NT2/D1 (cell line): ENCODE results near the gene JARID2.

Experiments
- DNase-seq: peaks from one replicate; pipeline ENCODE4 v3.0.0-alpha.2; 2011; ENCODE audit warnings: low read depth, low spot score
- H3K27me3 ChIP-seq: 2 replicates; pipeline ENCODE4 v1.6.0; 2011; ENCODE audit warnings: mild to moderate bottlenecking; ENCODE audit not compliant: insufficient read length, insufficient read depth
- H3K36me3 ChIP-seq: 2 replicates; pipeline ENCODE4 v1.6.1; 2011; ENCODE audit warnings: mild to moderate bottlenecking, low read length, mixed read lengths; ENCODE audit not compliant: insufficient read depth, insufficient read length
- H3K4me1 ChIP-seq: 2 replicates; pipeline ENCODE4 v1.5.1; 2011; ENCODE audit not compliant: insufficient read depth, insufficient read length
- H3K4me3 ChIP-seq: 2 replicates; pipeline ENCODE4 v1.5.1; 2011; ENCODE audit warnings: low read depth; ENCODE audit not compliant: insufficient read length
- H3K9ac ChIP-seq: 2 replicates; pipeline ENCODE4 v1.6.0; 2011; ENCODE audit warnings: low read depth; ENCODE audit not compliant: insufficient read length
- H3K9me3 ChIP-seq: 2 replicates; pipeline ENCODE4 v1.5.1; 2011; ENCODE audit warnings: mild to moderate bottlenecking, low read length; ENCODE audit not compliant: insufficient read depth
- SUZ12 ChIP-seq: IDR thresholded peaks from 2 replicates; pipeline ENCODE4 v1.6.1; 2011; ENCODE audit not compliant: insufficient read length, insufficient read depth; ENCODE audit errors: extremely low read depth
- YY1 ChIP-seq: IDR thresholded peaks from 2 replicates; pipeline ENCODE4 v1.6.1; 2011; ENCODE audit not compliant: insufficient read length, insufficient read depth
- ZNF274 ChIP-seq: IDR thresholded peaks from 2 replicates; pipeline ENCODE4 v1.6.1; 2011; ENCODE audit warnings: mild to moderate bottlenecking, low read depth, low read length

The JARID2 gene

DNA sequence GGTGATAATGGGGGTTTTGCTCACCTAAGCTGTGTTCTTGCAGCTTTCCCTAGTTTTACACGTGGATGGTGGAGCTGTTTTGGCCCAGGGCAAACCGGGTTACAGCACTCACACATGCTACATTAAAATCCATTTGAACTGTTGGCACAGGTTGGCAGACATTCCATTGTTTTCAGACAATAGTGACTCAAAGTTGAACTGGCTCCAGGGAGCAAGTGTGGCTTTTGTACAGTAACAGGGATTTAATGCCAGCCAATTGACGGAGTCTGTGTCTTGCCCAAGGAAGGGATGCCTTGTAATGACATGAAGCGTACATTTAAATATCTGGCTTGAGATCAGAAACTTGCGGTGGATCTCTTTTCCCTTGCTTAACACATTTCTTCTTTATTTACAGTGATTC is 233.9 kb downstream of the JARID2 start:
- no peak for TF ChIP-seq YY1
- TF ChIP-seq ZNF274, result no peak
- TF ChIP-seq SUZ12, result no peak
- no peak overlapping the region for H3K4me3 ChIP-seq
- H3K9ac ChIP-seq, result no peak overlapping the region
- H3K36me3 ChIP-seq, result peaks cover 12% of the 10 kb centered on the region
- H3K9me3 ChIP-seq, result no peaks in the 10 kb centered on the region
- no peak for DNase-seq
- no peaks in the 10 kb centered on the region for H3K27me3 ChIP-seq
- H3K4me1 ChIP-seq, result no peaks in the 10 kb centered on the region

DNA sequence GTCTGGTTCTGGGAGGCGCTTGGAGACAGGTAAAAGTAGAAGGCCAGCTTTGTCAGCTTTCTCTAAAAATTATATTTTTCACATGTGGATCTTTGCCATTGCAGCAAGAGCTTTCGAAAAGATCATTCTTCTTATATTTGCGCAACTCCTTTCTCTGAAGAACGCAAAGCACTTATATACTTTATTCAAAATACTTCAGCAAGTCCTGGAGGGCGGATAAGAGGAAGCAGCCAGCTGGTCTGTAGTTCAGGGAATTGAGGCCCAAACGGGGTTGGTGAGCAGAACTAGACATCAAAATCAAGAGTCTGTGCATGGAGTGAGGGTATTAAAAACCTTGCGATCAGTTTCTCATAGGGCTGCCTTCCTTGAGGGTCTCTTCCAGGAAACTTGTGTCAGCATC is 234.7 kb downstream of the JARID2 start:
- Histone ChIP-seq H3K9ac (no peak overlapping the region), H3K27me3 (no peaks in the 10 kb centered on the region), H3K9me3 (no peaks in the 10 kb centered on the region), H3K4me1 (no peaks in the 10 kb centered on the region), H3K36me3 (peaks cover 5% of the 10 kb centered on the region), H3K4me3 (no peak overlapping the region)
- no peak for DNase-seq
- TF ChIP-seq SUZ12 (no peak), YY1 (no peak), ZNF274 (no peak)

DNA sequence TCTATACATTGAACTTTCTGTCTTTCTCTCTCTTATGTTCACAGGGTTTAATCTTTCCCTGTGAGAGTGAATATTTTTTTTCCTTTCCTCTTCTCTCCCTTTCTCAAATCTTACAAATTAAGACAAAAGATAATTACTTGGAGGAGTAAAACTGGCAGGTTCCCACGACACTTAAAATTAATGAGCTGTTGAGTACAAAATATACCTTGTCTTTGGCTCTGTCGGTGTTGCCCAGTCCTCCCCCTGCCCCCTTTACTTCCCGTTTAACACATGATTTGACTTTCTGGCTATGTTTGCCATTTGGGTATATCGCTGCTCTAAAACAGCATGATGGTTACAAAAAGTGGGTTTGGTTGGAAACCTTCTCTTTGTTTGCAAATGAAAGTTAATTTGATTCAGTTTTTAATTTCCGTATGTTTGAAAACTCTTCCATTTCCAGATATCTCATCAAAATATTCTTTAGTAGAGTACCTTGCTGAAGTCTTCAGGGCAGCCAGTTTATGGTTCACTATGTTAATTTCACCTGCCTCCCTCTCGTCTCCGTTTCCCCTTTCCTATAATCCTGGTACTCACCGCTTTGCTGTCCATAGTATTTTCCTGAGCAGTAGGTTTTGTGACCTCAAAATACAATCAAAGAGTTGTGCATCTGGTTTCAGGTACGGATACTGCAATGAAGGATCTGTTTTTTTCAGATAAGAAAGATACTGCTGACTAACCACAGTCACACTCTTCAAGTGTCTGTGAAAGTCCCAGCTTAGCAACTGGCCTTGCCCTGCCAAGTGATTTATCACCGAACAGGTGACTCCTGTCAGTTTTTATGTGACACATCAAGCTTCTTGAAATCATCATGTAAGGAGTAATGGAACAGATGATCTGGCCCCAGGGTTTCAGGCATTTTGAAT is 235.8 kb downstream of the JARID2 start:
- Histone ChIP-seq H3K9me3 (no peaks in the 10 kb centered on the region), H3K9ac (no peak overlapping the region), H3K4me1 (no peaks in the 10 kb centered on the region), H3K4me3 (no peak overlapping the region), H3K27me3 (no peaks in the 10 kb centered on the region), H3K36me3 (no peaks in the 10 kb centered on the region)
- TF ChIP-seq SUZ12 (no peak), YY1 (no peak), ZNF274 (no peak)
- DNase-seq, result no peak

DNA sequence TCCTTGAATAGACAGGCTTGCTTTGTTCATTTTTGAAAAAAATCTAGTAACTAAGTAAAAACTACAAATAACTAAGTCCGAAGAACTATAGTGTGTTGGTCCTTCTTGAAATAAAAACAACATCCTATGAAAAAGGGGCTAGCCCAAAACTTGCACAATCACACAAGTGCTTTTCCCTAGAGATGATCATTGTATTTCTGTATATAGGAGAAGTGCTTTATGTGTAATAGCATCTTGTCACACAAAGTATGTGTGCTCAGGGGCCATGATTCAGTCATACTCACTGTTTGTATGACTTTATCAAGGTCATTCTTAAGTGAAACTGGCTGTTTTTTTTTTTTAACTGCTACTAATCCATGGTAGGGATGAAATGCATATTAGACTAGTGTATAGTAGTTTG is 237.2 kb downstream of the JARID2 start:
- TF ChIP-seq YY1 (no peak), ZNF274 (no peak)
- no peaks in the 10 kb centered on the region for H3K4me1 ChIP-seq
- no peak overlapping the region for H3K9ac ChIP-seq
- no peak for DNase-seq
- no peaks in the 10 kb centered on the region for H3K27me3 ChIP-seq
- peaks cover 12% of the 10 kb centered on the region for H3K36me3 ChIP-seq
- H3K9me3 ChIP-seq, result no peaks in the 10 kb centered on the region
- no peak overlapping the region for H3K4me3 ChIP-seq

DNA sequence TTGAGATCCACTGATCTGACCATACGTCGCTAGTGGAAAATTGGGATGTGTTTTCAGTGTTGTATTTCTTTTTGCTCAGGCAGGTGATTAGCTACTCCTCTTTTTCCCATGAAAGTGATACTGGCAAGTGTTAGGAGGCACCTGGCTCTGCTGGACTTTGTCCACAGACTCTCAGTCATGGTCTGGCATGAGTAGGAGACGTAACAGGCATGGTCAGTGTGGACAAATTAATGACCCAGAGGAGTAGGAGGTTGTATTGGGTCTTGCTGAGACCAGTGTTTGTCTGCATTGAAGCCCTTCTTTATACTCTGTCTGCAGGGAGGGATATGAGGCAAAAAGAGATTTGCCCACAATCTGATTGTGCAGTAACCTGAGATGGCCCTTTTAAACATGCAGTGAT is 238.3 kb downstream of the JARID2 start:
- no peak for DNase-seq
- no peak for TF ChIP-seq ZNF274
- TF ChIP-seq YY1, result no peak
- no peak for TF ChIP-seq SUZ12
- no peak overlapping the region for H3K4me3 ChIP-seq
- H3K4me1 ChIP-seq, result no peaks in the 10 kb centered on the region
- H3K9ac ChIP-seq, result no peak overlapping the region
- H3K9me3 ChIP-seq, result no peaks in the 10 kb centered on the region
- H3K27me3 ChIP-seq, result no peaks in the 10 kb centered on the region
- H3K36me3 ChIP-seq, result peaks cover 22% of the 10 kb centered on the region

DNA sequence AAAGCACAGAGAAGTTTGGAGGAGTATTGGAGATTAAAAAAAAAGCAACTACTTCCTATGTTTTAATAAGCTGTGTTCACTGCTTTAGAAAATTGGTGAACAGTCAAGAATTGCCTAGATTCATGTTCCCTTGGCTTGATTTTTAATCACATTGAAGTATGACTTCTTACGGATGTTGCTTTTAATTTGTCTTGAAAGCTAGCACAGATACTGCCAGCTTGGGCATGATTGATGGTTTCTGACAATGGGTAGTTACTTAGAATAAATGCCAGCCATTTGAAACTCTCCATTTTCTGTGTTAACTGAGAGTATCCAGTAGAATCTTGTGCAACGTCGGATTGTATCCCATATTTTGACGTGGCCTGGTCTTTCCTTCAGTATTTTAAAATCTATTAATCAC is 239.0 kb downstream of the JARID2 start:
- DNase-seq, result no peak
- no peak for TF ChIP-seq YY1
- no peak for TF ChIP-seq SUZ12
- no peak for TF ChIP-seq ZNF274
- H3K9ac ChIP-seq, result no peak overlapping the region
- no peaks in the 10 kb centered on the region for H3K27me3 ChIP-seq
- no peak overlapping the region for H3K4me3 ChIP-seq
- H3K9me3 ChIP-seq, result no peaks in the 10 kb centered on the region
- no peaks in the 10 kb centered on the region for H3K4me1 ChIP-seq
- H3K36me3 ChIP-seq, result peaks cover 29% of the 10 kb centered on the region

DNA sequence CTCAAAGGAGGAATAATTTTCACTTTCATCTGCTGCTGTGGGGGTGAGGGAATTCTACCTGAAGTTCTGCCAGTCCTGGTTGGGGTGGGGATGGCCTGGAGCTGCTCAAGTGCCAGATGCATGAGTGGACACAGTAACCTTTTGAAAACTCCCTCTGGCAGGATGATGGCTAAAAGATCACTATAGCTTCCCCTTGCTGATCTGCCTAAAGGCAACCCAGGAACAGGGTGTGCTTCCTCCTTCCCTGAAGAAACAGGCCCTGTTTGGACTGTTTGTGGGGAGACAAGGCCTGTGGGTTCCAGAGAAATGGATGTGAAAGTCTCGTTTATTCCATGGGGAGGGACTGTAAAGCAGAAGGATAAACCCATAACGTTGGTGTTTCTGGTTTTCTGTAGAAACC is 240.1 kb downstream of the JARID2 start:
- Histone ChIP-seq H3K36me3 (peaks cover 34% of the 10 kb centered on the region), H3K27me3 (no peaks in the 10 kb centered on the region), H3K9ac (no peak overlapping the region), H3K4me3 (no peak overlapping the region), H3K4me1 (no peaks in the 10 kb centered on the region), H3K9me3 (no peaks in the 10 kb centered on the region)
- no peak for DNase-seq
- TF ChIP-seq ZNF274 (no peak), SUZ12 (no peak), YY1 (no peak)

DNA sequence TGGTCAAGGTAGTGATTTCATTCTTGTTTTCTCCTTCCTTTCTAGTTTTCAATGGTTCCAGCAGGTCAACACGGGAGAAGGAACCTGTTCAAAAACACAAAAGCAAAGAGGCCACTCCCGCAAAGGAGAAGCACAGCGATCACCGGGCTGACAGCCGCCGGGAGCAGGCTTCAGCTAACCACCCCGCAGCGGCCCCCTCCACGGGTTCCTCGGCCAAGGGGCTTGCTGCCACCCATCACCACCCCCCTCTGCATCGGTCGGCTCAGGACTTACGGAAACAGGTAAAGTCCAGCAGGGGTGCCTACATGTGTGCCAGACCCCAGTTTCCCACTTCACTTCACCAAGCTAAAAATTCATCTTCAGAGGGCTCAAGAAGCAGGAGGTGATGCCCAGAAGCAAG is 241.4 kb downstream of the JARID2 start:
- Histone ChIP-seq H3K9ac (no peak overlapping the region), H3K9me3 (no peaks in the 10 kb centered on the region), H3K36me3 (peaks cover 34% of the 10 kb centered on the region), H3K4me3 (no peak overlapping the region), H3K4me1 (peaks cover 4% of the 10 kb centered on the region), H3K27me3 (no peaks in the 10 kb centered on the region)
- no peak for DNase-seq
- TF ChIP-seq ZNF274, result no peak
- TF ChIP-seq SUZ12, result no peak
- TF ChIP-seq YY1, result no peak
